ENCODE measurements around the gene LRBA.

Gene LRBA

GRCh38 chr4:150974750-150975149 is 40.3 kb downstream of the LRBA start:
- Histone ChIP-seq H3K79me1 (replicated peaks; ENCODE audit: low read length, poor library complexity, severe bottlenecking) (peaks cover 24% of the 10 kb centered on the region), H4K91ac (ENCODE audit: low read length) (no peak overlapping the region), H3K4me1 (ENCODE audit: control insufficient read depth, insufficient read depth, low read depth, low read length) (no peaks in the 10 kb centered on the region), H3K9me3 (ENCODE audit: control insufficient read depth, low read length) (no peaks in the 10 kb centered on the region), H3K4me2 (ENCODE audit: low read length, poor library complexity, severe bottlenecking) (no peak overlapping the region), H2AFZ (ENCODE audit: low read depth, low read length) (no peak overlapping the region), H2BK5ac (ENCODE audit: low read depth, low read length, poor library complexity, severe bottlenecking) (no peak overlapping the region), H3K27ac (ENCODE audit: low read length, poor library complexity, severe bottlenecking) (no peak overlapping the region), H2BK15ac (ENCODE audit: low read depth, poor library complexity, severe bottlenecking) (no peak overlapping the region), H4K8ac (ENCODE audit: low read length) (no peak overlapping the region), H3K14ac (ENCODE audit: low read length in 2 of 2) (no peak overlapping the region), H3K4me3 (ENCODE audit: insufficient read depth in 1 of 2, low read depth in 1 of 2, low read length in 2 of 2) (no peak overlapping the region), H2AK5ac (ENCODE audit: low read length, severe bottlenecking) (no peak overlapping the region), H3K36me3 (ENCODE audit: control insufficient read depth in 1 of 2, insufficient read depth in 2 of 2, low read depth in 1 of 2, low read length in 2 of 2) (no peaks in the 10 kb centered on the region), H3K4ac (ENCODE audit: low read depth in 1 of 2, low read length in 2 of 2) (no peak overlapping the region), H2BK12ac (ENCODE audit: low read length in 2 of 2) (no peak overlapping the region), H3K18ac (ENCODE audit: low read depth in 1 of 2, low read length in 2 of 2) (no peak overlapping the region), H3K23ac (ENCODE audit: low read length in 2 of 2) (no peak overlapping the region), H3K9ac (ENCODE audit: low read length) (no peak overlapping the region), H2BK120ac (ENCODE audit: low read depth, low read length) (no peak overlapping the region), H3K27me3 (ENCODE audit: control insufficient read depth in 1 of 2, insufficient read depth in 1 of 2, low read length in 2 of 2) (no peaks in the 10 kb centered on the region)
- 95% methylated on average over 1 of the region's 1 CpG for WGBS
- no peak for DNase-seq

DNA sequence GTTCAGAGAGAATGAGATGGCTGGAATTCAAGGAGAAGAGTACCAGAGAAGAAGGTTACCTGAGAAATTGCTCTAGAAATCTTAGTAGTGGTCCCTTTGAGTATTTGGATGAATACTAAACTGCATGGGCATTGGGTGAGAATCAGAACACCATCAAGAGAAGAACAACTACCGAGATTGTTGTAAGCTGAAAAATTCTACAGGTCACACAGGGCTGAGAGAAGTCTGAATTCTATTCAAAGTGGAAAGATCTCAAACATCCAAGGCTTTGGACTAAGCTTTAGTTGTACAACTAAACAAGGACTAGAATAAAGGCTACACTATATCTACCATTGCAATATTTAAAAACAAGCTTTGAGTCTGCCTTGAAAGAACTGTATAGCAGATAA is 40.8 kb downstream of the LRBA start:
- 100% methylated on average over 1 of the region's 1 CpG for WGBS
- Histone ChIP-seq H3K27me3 (ENCODE audit: control insufficient read depth in 1 of 2, insufficient read depth in 1 of 2, low read length in 2 of 2) (no peaks in the 10 kb centered on the region), H3K4ac (ENCODE audit: low read depth in 1 of 2, low read length in 2 of 2) (no peak overlapping the region), H3K18ac (ENCODE audit: low read depth in 1 of 2, low read length in 2 of 2) (no peak overlapping the region), H2AK5ac (ENCODE audit: low read length, severe bottlenecking) (no peak overlapping the region), H4K91ac (ENCODE audit: low read length) (no peak overlapping the region), H2BK5ac (ENCODE audit: low read depth, low read length, poor library complexity, severe bottlenecking) (no peak overlapping the region), H3K9me3 (ENCODE audit: control insufficient read depth, low read length) (no peaks in the 10 kb centered on the region), H3K27ac (ENCODE audit: low read length, poor library complexity, severe bottlenecking) (no peak overlapping the region), H3K36me3 (ENCODE audit: control insufficient read depth in 1 of 2, insufficient read depth in 2 of 2, low read depth in 1 of 2, low read length in 2 of 2) (no peaks in the 10 kb centered on the region), H3K4me1 (ENCODE audit: control insufficient read depth, insufficient read depth, low read depth, low read length) (no peaks in the 10 kb centered on the region), H4K8ac (ENCODE audit: low read length) (no peak overlapping the region), H3K4me2 (ENCODE audit: low read length, poor library complexity, severe bottlenecking) (no peak overlapping the region), H2BK12ac (ENCODE audit: low read length in 2 of 2) (no peak overlapping the region), H3K9ac (ENCODE audit: low read length) (no peak overlapping the region), H2BK120ac (ENCODE audit: low read depth, low read length) (no peak overlapping the region), H3K79me1 (replicated peaks; ENCODE audit: low read length, poor library complexity, severe bottlenecking) (peaks cover 28% of the 10 kb centered on the region), H2BK15ac (ENCODE audit: low read depth, poor library complexity, severe bottlenecking) (no peak overlapping the region), H2AFZ (ENCODE audit: low read depth, low read length) (no peak overlapping the region), H3K23ac (ENCODE audit: low read length in 2 of 2) (no peak overlapping the region), H3K14ac (ENCODE audit: low read length in 2 of 2) (no peak overlapping the region), H3K4me3 (ENCODE audit: insufficient read depth in 1 of 2, low read depth in 1 of 2, low read length in 2 of 2) (no peak overlapping the region)
- no peak for DNase-seq

DNA sequence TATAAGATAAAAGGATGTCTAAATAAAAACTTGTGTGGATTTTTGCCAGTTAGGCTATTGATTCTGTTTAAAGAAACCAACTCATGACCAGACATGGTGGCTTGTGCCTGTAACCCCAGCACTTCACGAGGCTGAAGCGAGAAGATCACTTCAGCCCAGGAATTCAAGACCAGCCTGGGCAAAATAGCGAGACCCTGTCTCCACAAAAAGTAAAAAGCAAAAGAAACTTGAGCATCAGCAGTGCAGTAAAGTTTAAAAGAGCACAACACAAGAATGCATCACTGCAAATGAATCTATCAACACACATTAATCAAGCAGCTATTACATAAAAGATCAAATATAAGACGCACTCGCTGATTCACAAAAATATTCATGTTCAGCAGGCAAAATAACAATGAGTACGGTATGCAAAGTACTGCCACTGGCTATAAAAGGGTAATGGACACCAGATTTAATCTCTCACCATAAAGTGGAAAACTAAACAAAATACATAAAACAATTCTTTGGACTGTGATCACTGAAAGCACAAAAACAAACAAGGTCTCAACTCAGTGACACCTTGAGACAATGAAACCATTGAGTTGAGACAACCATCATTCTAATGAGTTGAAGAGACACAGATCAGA is 41.3 kb downstream of the LRBA start:
- H4K91ac ChIP-seq (ENCODE audit: low read length): no peak overlapping the region
- H4K8ac ChIP-seq (ENCODE audit: low read length): no peak overlapping the region
- H3K4me1 ChIP-seq (ENCODE audit: control insufficient read depth, insufficient read depth, low read depth, low read length): no peaks in the 10 kb centered on the region
- no peak overlapping the region for H3K4me3 ChIP-seq (ENCODE audit: insufficient read depth in 1 of 2, low read depth in 1 of 2, low read length in 2 of 2)
- H2BK15ac ChIP-seq (ENCODE audit: low read depth, poor library complexity, severe bottlenecking): no peak overlapping the region
- H2BK5ac ChIP-seq (ENCODE audit: low read depth, low read length, poor library complexity, severe bottlenecking): no peak overlapping the region
- no peaks in the 10 kb centered on the region for H3K9me3 ChIP-seq (ENCODE audit: control insufficient read depth, low read length)
- no peak overlapping the region for H2BK12ac ChIP-seq (ENCODE audit: low read length in 2 of 2)
- H2BK120ac ChIP-seq (ENCODE audit: low read depth, low read length): no peak overlapping the region
- H3K9ac ChIP-seq (ENCODE audit: low read length): no peak overlapping the region
- H3K4ac ChIP-seq (ENCODE audit: low read depth in 1 of 2, low read length in 2 of 2): no peak overlapping the region
- no peak for DNase-seq
- no peak overlapping the region for H3K4me2 ChIP-seq (ENCODE audit: low read length, poor library complexity, severe bottlenecking)
- no peak overlapping the region for H3K14ac ChIP-seq (ENCODE audit: low read length in 2 of 2)
- H3K36me3 ChIP-seq (ENCODE audit: control insufficient read depth in 1 of 2, insufficient read depth in 2 of 2, low read depth in 1 of 2, low read length in 2 of 2): no peaks in the 10 kb centered on the region
- no peak overlapping the region for H2AK5ac ChIP-seq (ENCODE audit: low read length, severe bottlenecking)
- H3K27me3 ChIP-seq (ENCODE audit: control insufficient read depth in 1 of 2, insufficient read depth in 1 of 2, low read length in 2 of 2): no peaks in the 10 kb centered on the region
- peaks cover 30% of the 10 kb centered on the region for H3K79me1 ChIP-seq (replicated peaks; ENCODE audit: low read length, poor library complexity, severe bottlenecking)
- WGBS: over 99% methylated on average over 6 of the region's 6 CpGs
- no peak overlapping the region for H2AFZ ChIP-seq (ENCODE audit: low read depth, low read length)
- H3K18ac ChIP-seq (ENCODE audit: low read depth in 1 of 2, low read length in 2 of 2): no peak overlapping the region
- no peak overlapping the region for H3K23ac ChIP-seq (ENCODE audit: low read length in 2 of 2)
- H3K27ac ChIP-seq (ENCODE audit: low read length, poor library complexity, severe bottlenecking): no peak overlapping the region

- no peaks in the 10 kb centered on the region for H3K9me3 ChIP-seq (ENCODE audit: control insufficient read depth, low read length)
- H3K23ac ChIP-seq (ENCODE audit: low read length in 2 of 2): no peak overlapping the region
- H3K4me1 ChIP-seq (ENCODE audit: control insufficient read depth, insufficient read depth, low read depth, low read length): no peaks in the 10 kb centered on the region
- peaks cover 27% of the 10 kb centered on the region for H3K79me1 ChIP-seq (replicated peaks; ENCODE audit: low read length, poor library complexity, severe bottlenecking)
- H3K9ac ChIP-seq (ENCODE audit: low read length): peak overlapping the region; percentile 2
- H2BK15ac ChIP-seq (ENCODE audit: low read depth, poor library complexity, severe bottlenecking): no peak overlapping the region
- H4K91ac ChIP-seq (ENCODE audit: low read length): no peak overlapping the region
- H3K14ac ChIP-seq (ENCODE audit: low read length in 2 of 2): no peak overlapping the region
- no peak overlapping the region for H4K8ac ChIP-seq (ENCODE audit: low read length)
- no CpG with 5 or more reads among the region's 1 CpG for WGBS
- no peak overlapping the region for H2BK12ac ChIP-seq (ENCODE audit: low read length in 2 of 2)
- H3K4me2 ChIP-seq (ENCODE audit: low read length, poor library complexity, severe bottlenecking): no peak overlapping the region
- H3K18ac ChIP-seq (ENCODE audit: low read depth in 1 of 2, low read length in 2 of 2): no peak overlapping the region
- H3K27me3 ChIP-seq (ENCODE audit: control insufficient read depth in 1 of 2, insufficient read depth in 1 of 2, low read length in 2 of 2): no peaks in the 10 kb centered on the region
- H2AK5ac ChIP-seq (ENCODE audit: low read length, severe bottlenecking): no peak overlapping the region
- H3K4ac ChIP-seq (ENCODE audit: low read depth in 1 of 2, low read length in 2 of 2): no peak overlapping the region
- no peak overlapping the region for H3K27ac ChIP-seq (ENCODE audit: low read length, poor library complexity, severe bottlenecking)
- no peak for DNase-seq
- H3K4me3 ChIP-seq (ENCODE audit: insufficient read depth in 1 of 2, low read depth in 1 of 2, low read length in 2 of 2): no peak overlapping the region
- H2BK120ac ChIP-seq (ENCODE audit: low read depth, low read length): no peak overlapping the region
- H3K36me3 ChIP-seq (ENCODE audit: control insufficient read depth in 1 of 2, insufficient read depth in 2 of 2, low read depth in 1 of 2, low read length in 2 of 2): no peaks in the 10 kb centered on the region
- no peak overlapping the region for H2AFZ ChIP-seq (ENCODE audit: low read depth, low read length)
- no peak overlapping the region for H2BK5ac ChIP-seq (ENCODE audit: low read depth, low read length, poor library complexity, severe bottlenecking)
These were observed 42.5 kb downstream of the LRBA start for GRCh38 chr4:150972592-150972991.
